IMR-90 (cell line): ENCODE data around the gene INPP4A. TPM values are rescaled to one million over a fixed set of nuclear protein-coding genes. Genes with fewer than 3 reads are reported as not detected.

Source experiments
- ATAC-seq: fragments of 200-7000 bp; cut with Tn5 transposase; 2 replicates; pipeline ENCODE4 v1.9.1; 2020; ENCODE audit warnings: low read depth, mild to moderate bottlenecking, moderate library complexity
- BruUV-seq: library from RNA; stranded (reverse); fragments of 400-500 nt; replicated peaks from 2 replicates; lab custom pipeline; 2021; lab: Mats Ljungman, UMichigan
- CTCF ChIA-PET: fragments of 300-600 bp; formaldehyde crosslinking; extraction: SDS; loops from one replicate; lab custom pipeline; 2021; ENCODE audit warnings: antibody characterized with exemption; lab: Yijun Ruan, JAX
- POLR2A ChIA-PET: fragments of 300-600 bp; sonication (Branson Sonifier 250); formaldehyde crosslinking; loops from one replicate; lab custom pipeline; 2022; ENCODE audit warnings: antibody characterized with exemption; ENCODE audit not compliant: unreplicated experiment; lab: Charles Lee
- DNase-seq: peaks from one replicate; pipeline ENCODE4 v3.0.0; 2013
- H2AFZ ChIP-seq: replicated peaks from 2 replicates; pipeline ENCODE3; 2013; ENCODE audit warnings: low read length, mild to moderate bottlenecking; ENCODE audit not compliant: poor library complexity
- H2AK5ac ChIP-seq: 2 replicates; pipeline ENCODE4 v1.6.1; 2013; ENCODE audit warnings: low read depth, low read length, inconsistent platforms
- H2AK9ac ChIP-seq: replicated peaks from 2 replicates; pipeline ENCODE3; 2013; ENCODE audit warnings: mild to moderate bottlenecking, low read depth, low read length, moderate library complexity; ENCODE audit not compliant: poor library complexity
- H2BK120ac ChIP-seq: 2 replicates; pipeline ENCODE4 v1.6.1; 2013; ENCODE audit warnings: low read depth, low read length, inconsistent platforms
- H2BK15ac ChIP-seq: 3 replicates; pipeline ENCODE4 v1.6.1; 2013; ENCODE audit warnings: low read depth, low read length, inconsistent platforms
- H2BK20ac ChIP-seq: 2 replicates; pipeline ENCODE4 v1.6.1; 2013; ENCODE audit warnings: low read depth, mild to moderate bottlenecking, inconsistent platforms, low read length, moderate library complexity
- H2BK5ac ChIP-seq: 2 replicates; pipeline ENCODE4 v1.6.1; 2013; ENCODE audit warnings: mild to moderate bottlenecking, low read depth, low read length, inconsistent platforms; ENCODE audit not compliant: poor library complexity, severe bottlenecking
- H3K14ac ChIP-seq: replicated peaks from 2 replicates; pipeline ENCODE4 v1.6.1; 2013; ENCODE audit warnings: low read depth, low read length, inconsistent platforms
- H3K18ac ChIP-seq: 2 replicates; pipeline ENCODE4 v1.6.1; 2013; ENCODE audit warnings: low read depth, low read length, control low read depth
- H3K23ac ChIP-seq: 2 replicates; pipeline ENCODE4 v1.6.1; 2013; ENCODE audit warnings: low read depth, low read length, inconsistent platforms
- H3K27ac ChIP-seq: 2 replicates; pipeline ENCODE4 v1.5.1; 2013; ENCODE audit warnings: mild to moderate bottlenecking, control low read depth, low read length; ENCODE audit not compliant: insufficient read depth
- H3K27me3 ChIP-seq: 2 replicates; pipeline ENCODE4 v1.6.1; 2013; ENCODE audit warnings: low read length; ENCODE audit not compliant: control insufficient read depth, insufficient read depth
- H3K36me3 ChIP-seq: 2 replicates; pipeline ENCODE4 v1.6.1; 2013; ENCODE audit warnings: low read length, mixed read lengths; ENCODE audit not compliant: control insufficient read depth, insufficient read depth
- H3K4ac ChIP-seq: 2 replicates; pipeline ENCODE4 v1.6.1; 2013; ENCODE audit warnings: low read depth, low read length, inconsistent platforms
- H3K4me1 ChIP-seq: 2 replicates; pipeline ENCODE4 v1.6.1; 2013; ENCODE audit warnings: low read length, mixed read lengths; ENCODE audit not compliant: control insufficient read depth, insufficient read depth
- H3K4me2 ChIP-seq: 2 replicates; pipeline ENCODE4 v1.6.1; 2013; ENCODE audit warnings: low read depth, mild to moderate bottlenecking, control low read depth, low read length, moderate library complexity
- H3K4me3 ChIP-seq: 2 replicates; pipeline ENCODE4 v1.5.1; 2013; ENCODE audit warnings: low read depth, mild to moderate bottlenecking, control low read depth, low read length, moderate library complexity; ENCODE audit not compliant: insufficient read depth
- H3K56ac ChIP-seq: 2 replicates; pipeline ENCODE4 v1.6.1; 2013; ENCODE audit warnings: low read length, inconsistent platforms; ENCODE audit not compliant: insufficient read depth; ENCODE audit errors: extremely low read depth
- H3K79me1 ChIP-seq, 2 experiments: 2 replicates each; pipeline ENCODE4 v1.6.1; 2013; ENCODE audit warnings: low read length in 2 of 2, inconsistent platforms in 1 of 2, low read depth in 1 of 2
- H3K9ac ChIP-seq: 2 replicates; pipeline ENCODE4 v1.6.1; 2013; ENCODE audit warnings: low read depth, low read length, control low read depth
- H3K9me1 ChIP-seq: 2 replicates; pipeline ENCODE4 v1.6.1; 2013; ENCODE audit warnings: low read length, inconsistent platforms; ENCODE audit not compliant: insufficient read depth
- H3K9me3 ChIP-seq: 2 replicates; pipeline ENCODE4 v1.6.1; 2013; ENCODE audit warnings: low read length; ENCODE audit not compliant: control insufficient read depth, insufficient read depth
- H4K20me1 ChIP-seq: 2 replicates; pipeline ENCODE4 v1.6.1; 2013; ENCODE audit warnings: low read length, inconsistent platforms; ENCODE audit not compliant: insufficient read depth
- H4K5ac ChIP-seq: 2 replicates; pipeline ENCODE4 v1.6.1; 2013; ENCODE audit warnings: mild to moderate bottlenecking, low read depth, low read length, control low read depth
- H4K8ac ChIP-seq, 2 experiments: 2 replicates each; pipeline ENCODE4 v1.6.1; 2013; ENCODE audit warnings: low read depth in 2 of 2, low read length in 2 of 2, control low read depth in 1 of 2, inconsistent platforms in 1 of 2
- H4K91ac ChIP-seq: 2 replicates; pipeline ENCODE4 v1.6.1; 2013; ENCODE audit warnings: low read depth, low read length, inconsistent platforms; ENCODE audit not compliant: insufficient read depth
- BHLHE40 ChIP-seq: fragments of 150-350 bp; IDR thresholded peaks from 2 replicates; pipeline ENCODE4 v1.6.1; 2016; ENCODE audit warnings: mild to moderate bottlenecking, low read depth, low read length
- CHD1 ChIP-seq: IDR thresholded peaks from 2 replicates; pipeline ENCODE4 v1.6.1; 2012; ENCODE audit warnings: low read depth, low read length, improper control_type of control experiment
- CTCF ChIP-seq: conservative IDR thresholded peaks from 2 replicates; pipeline ENCODE4 v1.5.1; 2012; ENCODE audit warnings: mild to moderate bottlenecking, low read depth, low read length, improper control_type of control experiment
- RFX5 ChIP-seq: IDR thresholded peaks from 2 replicates; pipeline ENCODE4 v1.8.0; 2012; ENCODE audit warnings: low read depth, mild to moderate bottlenecking, low read length, moderate library complexity
- WGBS, 2 experiments: methylation state at CpG; one replicate each; pipeline versions ENCODE4 v1.1.5 to v1.1.7; 2013; ENCODE audit warnings: missing lambda C conversion rate in 2 of 2; ENCODE audit not compliant: insufficient read length in 1 of 2; ENCODE audit errors: extremely low coverage in 2 of 2; 5-methylcytosine and 5-hydroxymethylcytosine counted together
- dilution Hi-C: fragments of 300-500 bp; cut with HindIII; formaldehyde crosslinking; loops from one replicate; pipeline ENCODE4 v1.14.3; 2018; ENCODE audit warnings: low sequenced_read_pairs; ENCODE audit not compliant: unreplicated experiment
- in situ Hi-C: fragments of 300-500 bp; cut with MboI; formaldehyde crosslinking; loops from 3 replicates; pipeline ENCODE4 v1.14.3; 2019; ENCODE audit warnings: low sequenced_read_pairs, inconsistent platforms, mixed read lengths
- intact Hi-C: fragments of 100-400 bp; cut with micrococcal nuclease; formaldehyde crosslinking; loops from 2 replicates; pipeline ENCODE4 v1.10.0; 2022
- polyA plus RNA-seq, 3 experiments: library from polyadenylated mRNA; depleted of rRNA; stranded (reverse); fragments of >200 nt; gene quantifications; 2 replicates each; pipeline ENCODE4 v1.2.3, GENCODE V29; 2012; ENCODE audit warnings: low replicate concordance in 1 of 3
- total RNA-seq: library from RNA; depleted of rRNA; stranded (reverse); fragments of >200 nt; gene quantifications from 2 replicates; pipeline ENCODE4 v1.2.3, GENCODE V29; 2012

INPP4A gene
- total and polyA plus RNA-seq, 2 of the 4 experiments (the other 2 are of a cell fraction), result 14.5 to 27.1 TPM

GRCh38 chr2:98583276-98583675, 138.6 kb downstream of the INPP4A start:
- H2AFZ ChIP-seq, result no peak overlapping the region
- H2BK120ac ChIP-seq, result no peak overlapping the region
- ChIA-PET POLR2A (no interaction called here), CTCF (interaction anchor here (0.6 kb wide), 1 partner anchor 23 kb away, joined by 4 read pairs; no protein-coding TSS in a partner anchor)
- H3K27ac ChIP-seq, result no peak overlapping the region
- no peaks in the 10 kb centered on the region for H3K79me1 ChIP-seq
- in situ Hi-C loops (no loop called here), dilution Hi-C loops (no loop called here), intact Hi-C loops (no loop called here)
- H2AK5ac ChIP-seq, result no peak overlapping the region
- H4K91ac ChIP-seq, result no peak overlapping the region
- H3K4me3 ChIP-seq, result no peak overlapping the region
- H3K14ac ChIP-seq, result no peak overlapping the region
- no peak overlapping the region for H2BK15ac ChIP-seq
- H3K27me3 ChIP-seq, result no peaks in the 10 kb centered on the region
- no peak overlapping the region for H2BK5ac ChIP-seq
- TF ChIP-seq RFX5, result no peak
- no peak for TF ChIP-seq CHD1
- no peak for TF ChIP-seq CTCF
- no peak for TF ChIP-seq BHLHE40
- BruUV-seq, result no TSS peak
- DNase-seq (no peak), ATAC-seq (no peak)
- H4K5ac ChIP-seq, result no peak overlapping the region
- WGBS, 2 experiments, result no CpG with 5 or more reads among the region's 7 CpGs
- no peak overlapping the region for H2BK20ac ChIP-seq
- no peak overlapping the region for H3K56ac ChIP-seq
- no peaks in the 10 kb centered on the region for H4K20me1 ChIP-seq
- no peak overlapping the region for H3K18ac ChIP-seq
- no peak overlapping the region for H3K4me2 ChIP-seq
- no peaks in the 10 kb centered on the region; the same call in 1 of the 2 replicates for H3K9me1 ChIP-seq
- H2AK9ac ChIP-seq, result no peak overlapping the region
- H3K4ac ChIP-seq, result no peak overlapping the region
- H3K36me3 ChIP-seq, result peaks cover 11% of the 10 kb centered on the region
- H3K9me3 ChIP-seq, result no peaks in the 10 kb centered on the region
- H3K9ac ChIP-seq, result no peak overlapping the region
- H4K8ac ChIP-seq, result no peak overlapping the region
- H3K23ac ChIP-seq, result no peak overlapping the region
- H3K4me1 ChIP-seq, result no peaks in the 10 kb centered on the region
